NCI-H748 treated with DMSO at 0.1 percent for 48 hours (cell line): Measurements from ENCODE around the gene CCDC70.

ENCODE experiments used
- DNase-seq: peaks from one replicate; lab custom pipeline; 2025; lab: John Stamatoyannopoulos, UW

CCDC70 gene

GRCh38 chr13:51862957-51863356 lies 1.2 kb downstream of the CCDC70 start:
- no peak for DNase-seq

- DNase-seq = no peak
Observed at GRCh38 chr13:51865838-51866237, 4.1 kb downstream of the CCDC70 start.

- DNase-seq = no peak
Observed at GRCh38 chr13:51867062-51867461, 5.3 kb downstream of the CCDC70 start.

- no peak for DNase-seq
Observed at GRCh38 chr13:51869916-51870315, 8.1 kb downstream of the CCDC70 start.

- no peak for DNase-seq
Observed at GRCh38 chr13:51870616-51871015, 8.8 kb downstream of the CCDC70 start.

GRCh38 chr13:51873117-51873798 lies 11.5 kb downstream of the CCDC70 start:
- DNase-seq = no peak

GRCh38 chr13:51873837-51874236 lies 12.1 kb downstream of the CCDC70 start:
- DNase-seq = no peak

GRCh38 chr13:51874651-51875050 lies 12.9 kb downstream of the CCDC70 start:
- peak; percentile 61 for DNase-seq

GRCh38 chr13:51879133-51879532 lies 17.4 kb downstream of the CCDC70 start:
- DNase-seq = no peak

GRCh38 chr13:51881296-51881695 lies 19.5 kb downstream of the CCDC70 start:
- DNase-seq = no peak

- no peak for DNase-seq
Observed at GRCh38 chr13:51882570-51883225, 20.9 kb downstream of the CCDC70 start.

GRCh38 chr13:51883226-51883600 lies 21.4 kb downstream of the CCDC70 start:
- no peak for DNase-seq

- no peak for DNase-seq
Observed at GRCh38 chr13:51885651-51886050, 23.9 kb downstream of the CCDC70 start.

- DNase-seq = no peak
Observed at GRCh38 chr13:51887468-51887867, 25.7 kb downstream of the CCDC70 start.

- no peak for DNase-seq
Observed at GRCh38 chr13:51892657-51893056, 30.9 kb downstream of the CCDC70 start.

- DNase-seq = no peak
Observed at GRCh38 chr13:51894239-51894638, 32.5 kb downstream of the CCDC70 start.

GRCh38 chr13:51895906-51896888 lies 34.4 kb downstream of the CCDC70 start:
- peak; percentile 6 for DNase-seq

- DNase-seq = no peak
Observed at GRCh38 chr13:51900471-51900870, 38.7 kb downstream of the CCDC70 start.

- no peak for DNase-seq
Observed at GRCh38 chr13:51902776-51903175, 41.0 kb downstream of the CCDC70 start.

- DNase-seq = no peak
Observed at GRCh38 chr13:51905787-51906186, 44.0 kb downstream of the CCDC70 start.

GRCh38 chr13:51906581-51906980 lies 44.8 kb downstream of the CCDC70 start:
- no peak for DNase-seq

GRCh38 chr13:51907040-51907732 lies 45.4 kb downstream of the CCDC70 start:
- no peak for DNase-seq
